Activated CD4-positive, alpha-beta T cell treated with anti-CD3 and anti-CD28 coated beads for 4 hours (primary cell): ENCODE results near the gene CNOT1.

Experiments used
- DNase-seq, 2 donors: peaks; one replicate each; pipeline ENCODE4 v3.0.0-alpha.2; 2020

CNOT1 gene

DNA sequence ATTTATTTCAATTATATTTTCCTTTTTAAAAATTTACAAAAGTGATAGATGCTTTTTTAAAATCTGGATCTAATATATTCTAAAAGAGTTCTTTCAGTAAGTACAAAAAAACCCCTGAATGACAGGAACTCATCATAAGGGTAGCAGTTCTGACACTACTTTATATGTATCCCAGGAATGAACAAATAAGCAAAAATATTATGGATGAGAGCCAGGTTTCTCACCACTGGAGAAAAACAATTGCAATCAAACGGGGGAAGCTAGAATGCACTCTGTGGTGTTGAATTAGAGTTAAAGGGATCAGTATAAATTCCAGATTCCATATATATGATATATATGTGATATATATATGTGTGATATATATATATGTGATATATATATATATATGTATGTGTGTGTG, 152.8 kb downstream of the CNOT1 start:
- no peak for DNase-seq

DNA sequence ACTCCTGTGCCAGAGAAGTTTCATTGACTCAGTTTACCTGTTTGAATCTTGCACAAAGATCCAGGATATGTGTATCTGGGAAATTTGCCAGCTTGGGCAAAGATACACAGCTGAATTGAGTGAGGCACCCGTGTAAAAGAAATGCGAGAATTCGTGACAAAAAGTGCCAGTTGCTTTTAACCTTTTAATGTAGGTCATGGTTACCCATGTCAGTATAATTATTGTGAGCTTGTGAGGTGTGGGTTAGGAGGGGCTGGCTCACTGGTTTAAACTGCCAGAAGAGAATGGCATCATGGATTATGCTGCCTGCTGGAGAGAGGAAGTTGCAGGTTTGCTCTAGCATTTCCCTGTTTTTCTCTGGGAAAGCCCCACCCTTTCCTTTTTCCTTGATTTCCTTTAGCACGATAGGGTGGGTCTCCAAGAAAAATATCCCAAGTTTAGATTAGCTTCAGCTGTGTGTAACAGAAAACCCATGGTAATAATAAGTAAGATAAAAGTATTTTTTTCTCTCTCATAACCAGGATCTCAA, 154.5 kb downstream of the CNOT1 start:
- DNase-seq = no peak

DNA sequence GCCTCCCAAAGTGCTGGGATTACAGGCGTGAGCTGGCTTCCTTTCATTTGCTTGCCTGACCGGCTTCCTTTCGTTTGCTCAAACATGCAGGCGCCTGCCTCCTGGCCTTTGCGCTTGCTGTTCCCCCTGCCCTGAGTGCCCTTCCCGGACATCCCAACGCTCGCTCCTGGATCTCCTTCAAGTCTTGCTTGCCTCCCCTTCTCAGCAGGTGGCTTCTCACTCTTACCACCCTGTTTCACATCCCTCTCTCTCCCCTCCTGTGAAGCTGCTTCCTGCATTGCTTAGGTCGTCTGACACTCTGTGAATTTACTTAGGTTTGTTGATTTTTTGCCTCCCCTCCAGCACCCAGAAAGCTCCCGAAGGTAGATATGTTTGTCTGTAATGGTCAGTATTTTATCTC, 155.3 kb downstream of the CNOT1 start:
- no peak for DNase-seq

DNA sequence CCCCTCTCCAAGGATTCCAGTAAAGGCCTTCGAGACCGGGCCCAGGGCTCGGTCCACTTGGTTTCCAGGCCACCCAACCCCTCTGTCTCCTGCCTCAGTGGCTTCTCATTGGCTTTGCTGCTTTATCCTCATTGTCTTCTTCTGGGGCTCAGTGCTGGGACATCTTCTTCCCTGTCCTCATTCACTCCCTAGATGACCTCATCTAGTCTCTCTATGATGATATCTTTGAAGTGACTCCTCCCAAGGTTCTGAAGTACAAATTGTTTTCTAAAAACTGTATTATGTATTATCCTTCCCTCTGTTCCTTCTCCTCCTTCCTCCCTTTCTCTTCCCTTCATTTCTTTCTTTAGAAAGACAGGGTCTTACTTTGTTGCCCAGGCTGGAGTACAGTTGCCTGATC, 156.8 kb downstream of the CNOT1 start:
- DNase-seq = no peak

DNA sequence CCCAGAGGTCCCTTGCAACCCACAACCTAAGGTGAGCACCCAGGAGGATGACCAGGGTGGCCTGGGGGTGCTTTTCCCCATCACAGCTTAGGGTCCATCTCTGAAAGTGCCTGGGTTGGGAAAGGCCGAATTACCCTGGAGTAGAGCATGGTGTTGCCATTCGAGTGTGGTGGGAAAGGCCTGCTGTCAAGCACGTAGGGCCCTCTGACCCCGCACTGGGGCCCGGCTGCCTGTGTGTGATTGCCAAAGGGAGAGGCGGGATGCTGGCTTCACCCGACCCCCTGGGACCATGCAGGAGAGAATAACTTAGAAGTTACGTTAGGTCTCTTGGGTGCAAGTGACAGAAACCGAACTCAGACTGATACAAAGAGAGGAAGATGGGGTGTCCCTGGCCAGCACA, 157.4 kb downstream of the CNOT1 start:
- no peak for DNase-seq

DNA sequence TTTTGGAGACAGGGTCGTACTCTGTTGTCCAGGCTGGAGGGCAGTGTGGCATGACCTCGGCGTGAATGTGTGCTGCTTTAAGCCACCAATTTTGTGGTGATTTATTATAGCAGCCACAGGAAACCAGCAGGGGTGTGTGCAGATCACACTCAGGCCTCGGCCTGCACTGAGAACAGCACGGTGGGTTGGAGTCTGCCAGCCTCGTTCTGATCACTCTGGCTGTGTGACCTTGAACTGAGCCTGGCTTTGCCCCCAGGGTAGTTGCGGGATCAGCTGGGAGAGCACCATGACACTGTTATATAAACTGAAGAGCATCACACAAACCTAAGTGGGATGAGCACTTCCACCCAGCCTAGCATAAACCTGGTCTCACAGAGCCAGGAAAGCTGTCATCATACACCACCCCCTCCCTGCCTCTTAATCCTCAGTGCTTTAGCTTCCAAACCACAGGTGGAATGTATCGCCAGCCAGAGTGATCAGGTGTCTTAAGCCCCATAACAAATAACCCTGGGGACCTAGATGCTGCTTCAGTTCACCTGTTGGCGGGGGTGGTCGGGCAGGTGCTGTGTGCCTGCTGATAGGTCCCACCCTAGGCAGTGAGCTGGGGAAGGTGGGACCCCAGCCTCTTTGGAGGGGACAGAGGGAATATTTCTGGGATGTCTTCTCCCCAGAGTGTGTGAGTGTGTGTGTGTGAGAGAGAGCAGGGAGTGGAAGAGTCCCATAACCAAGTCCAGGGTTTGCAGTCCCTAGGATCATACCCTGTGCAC, 158.2 kb downstream of the CNOT1 start:
- no peak for DNase-seq
